ENCODE measurements around the gene CEP57. TPM values are rescaled to one million over a fixed set of nuclear protein-coding genes. Genes with fewer than 3 reads are reported as not detected.
A peak's percentile ranks its signal among the peaks of the same experiment; 100 is the strongest.

CEP57 gene
- total RNA-seq, 6 experiments from 2014 or later: 25.5 to 46.2 (median 36.1) TPM

- H3K4me3 ChIP-seq: no peak overlapping the region
- ATAC-seq (no peak), DNase-seq (no peak)
- H3K4me1 ChIP-seq: no peaks in the 10 kb centered on the region
- H3K27me3 ChIP-seq: no peaks in the 10 kb centered on the region
- no peak for TF ChIP-seq POLR2A (IDR thresholded peaks at IDR 0.05)
- TF ChIP-seq, protein P1, sequence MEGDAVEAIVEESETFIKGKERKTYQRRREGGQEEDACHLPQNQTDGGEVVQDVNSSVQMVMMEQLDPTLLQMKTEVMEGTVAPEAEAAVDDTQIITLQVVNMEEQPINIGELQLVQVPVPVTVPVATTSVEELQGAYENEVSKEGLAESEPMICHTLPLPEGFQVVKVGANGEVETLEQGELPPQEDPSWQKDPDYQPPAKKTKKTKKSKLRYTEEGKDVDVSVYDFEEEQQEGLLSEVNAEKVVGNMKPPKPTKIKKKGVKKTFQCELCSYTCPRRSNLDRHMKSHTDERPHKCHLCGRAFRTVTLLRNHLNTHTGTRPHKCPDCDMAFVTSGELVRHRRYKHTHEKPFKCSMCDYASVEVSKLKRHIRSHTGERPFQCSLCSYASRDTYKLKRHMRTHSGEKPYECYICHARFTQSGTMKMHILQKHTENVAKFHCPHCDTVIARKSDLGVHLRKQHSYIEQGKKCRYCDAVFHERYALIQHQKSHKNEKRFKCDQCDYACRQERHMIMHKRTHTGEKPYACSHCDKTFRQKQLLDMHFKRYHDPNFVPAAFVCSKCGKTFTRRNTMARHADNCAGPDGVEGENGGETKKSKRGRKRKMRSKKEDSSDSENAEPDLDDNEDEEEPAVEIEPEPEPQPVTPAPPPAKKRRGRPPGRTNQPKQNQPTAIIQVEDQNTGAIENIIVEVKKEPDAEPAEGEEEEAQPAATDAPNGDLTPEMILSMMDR (IDR thresholded peaks at IDR 0.05): no peak
- intact Hi-C loops (cut with DNase I): loop anchor here in 1 of 2 donors (5.0 kb wide), 1 partner anchor 610 kb away; no protein-coding TSS in a partner anchor
- WGBS (ENCODE audit: insufficient coverage, low coverage, low lambda C conversion rate, missing lambda C conversion rate): 76% methylated on average over 3 of the region's 3 CpGs
- H3K27ac ChIP-seq: no peak overlapping the region
- no peaks in the 10 kb centered on the region for H3K9me3 ChIP-seq
- H3K36me3 ChIP-seq: no peaks in the 10 kb centered on the region
Observed at GRCh38 chr11:95762534-95762933, 27.8 kb upstream of the CEP57 start.

- Histone ChIP-seq H3K4me3 (no peak overlapping the region), H3K36me3 (peaks cover 0 to 5% (median 0%) of the 10 kb centered on the region in 4 donors), H3K27ac (no peak overlapping the region), H3K27me3 (no peaks in the 10 kb centered on the region), H3K4me1 (no peaks in the 10 kb centered on the region), H3K9me3 (no peaks in the 10 kb centered on the region)
- TF ChIP-seq, protein P1 (IDR thresholded peaks at IDR 0.05): peak; percentile 68 to 77 (median 73)
- no peak for TF ChIP-seq POLR2A (IDR thresholded peaks at IDR 0.05)
- intact Hi-C loops (cut with DNase I): loop anchor here in 1 of 2 donors (5.0 kb wide), 1 partner anchor 612 kb away; no protein-coding TSS in a partner anchor
- DNase-seq: no peak
- 20% methylated on average over 4 of the region's 4 CpGs for WGBS (ENCODE audit: insufficient coverage, low coverage, low lambda C conversion rate, missing lambda C conversion rate)
- peak; percentile 75 to 84 (median 80) for ATAC-seq
Observed at GRCh38 chr11:95764267-95764898, 25.9 kb upstream of the CEP57 start.

- Histone ChIP-seq H3K4me3 (no peak overlapping the region), H3K36me3 (peaks cover 0 to 18% (median 1%) of the 10 kb centered on the region in 4 donors), H3K9me3 (no peaks in the 10 kb centered on the region), H3K27me3 (no peaks in the 10 kb centered on the region), H3K4me1 (no peaks in the 10 kb centered on the region), H3K27ac (no peak overlapping the region)
- DNase-seq (no peak), ATAC-seq (no peak)
- 84% methylated on average over 3 of the region's 3 CpGs for WGBS (ENCODE audit: insufficient coverage, low coverage, low lambda C conversion rate, missing lambda C conversion rate)
- intact Hi-C loops (cut with DNase I): no loop called here
- no peak for TF ChIP-seq POLR2A (IDR thresholded peaks at IDR 0.05)
- TF ChIP-seq, protein P1 (IDR thresholded peaks at IDR 0.05): no peak
Observed at GRCh38 chr11:95766701-95767100, 23.6 kb upstream of the CEP57 start.

DNA sequence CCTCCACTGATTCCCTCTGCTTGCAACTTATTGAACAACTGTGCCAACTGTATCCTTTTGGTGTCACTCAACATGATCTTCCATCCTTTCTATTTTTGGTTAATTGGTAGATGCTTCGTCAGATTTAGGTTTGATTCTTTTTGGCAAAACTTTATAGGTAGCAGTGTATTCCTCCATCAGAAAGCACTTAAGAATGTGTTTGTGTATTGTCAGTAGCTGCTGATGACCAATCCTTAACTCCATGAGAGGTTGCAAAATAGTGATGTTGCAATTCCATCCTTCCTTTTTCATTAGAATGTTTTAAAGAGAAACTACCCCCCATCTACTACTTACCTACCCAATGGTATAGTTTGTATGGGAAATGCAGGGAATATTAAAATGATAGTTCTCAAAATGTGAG lies 22.8 kb upstream of the CEP57 start:
- 82% methylated on average over 1 of the region's 1 CpG for WGBS (ENCODE audit: insufficient coverage, low coverage, low lambda C conversion rate, missing lambda C conversion rate)
- no peak for TF ChIP-seq POLR2A (IDR thresholded peaks at IDR 0.05)
- TF ChIP-seq, protein P1 (IDR thresholded peaks at IDR 0.05): no peak
- Histone ChIP-seq H3K9me3 (no peaks in the 10 kb centered on the region), H3K27ac (no peak overlapping the region), H3K27me3 (no peaks in the 10 kb centered on the region), H3K36me3 (peaks cover 0 to 23% (median 1%) of the 10 kb centered on the region in 4 donors), H3K4me3 (no peak overlapping the region), H3K4me1 (no peaks in the 10 kb centered on the region)
- intact Hi-C loops (cut with DNase I): no loop called here
- ATAC-seq: peak; percentile 64 to 85 (median 77)
- no peak for DNase-seq

Data from right lobe of liver (tissue), 6 donors.